Sigmoid colon (tissue), 7 donors: Measurements from ENCODE around the gene MET. TPM values are rescaled to one million over a fixed set of nuclear protein-coding genes. Genes with fewer than 3 reads are reported as not detected.

Experiments used
- DNase-seq: peaks from one replicate; pipeline ENCODE4 v3.0.0-alpha.2; 2019
- H3K27ac ChIP-seq, 4 donors: fragments of 200-600 bp; sonication (generic); one replicate each; pipeline ENCODE4 v1.5.1; 2016 to 2019; ENCODE audit warnings: mild to moderate bottlenecking in 1 of 4
- H3K27me3 ChIP-seq, 3 donors: fragments of 200-600 bp; sonication (generic); one replicate each; pipeline ENCODE4 v1.5.1; 2019; ENCODE audit warnings: mild to moderate bottlenecking in 1 of 3
- H3K36me3 ChIP-seq, 4 donors: fragments of 200-600 bp; sonication (generic); one replicate each; pipeline ENCODE4 v1.5.1; 2016 to 2019
- H3K4me1 ChIP-seq, 4 donors: fragments of 200-600 bp; sonication (generic); one replicate each; pipeline ENCODE4 v1.5.1; 2017 to 2019
- H3K4me3 ChIP-seq, 4 donors: fragments of 200-600 bp; sonication (generic); one replicate each; pipeline ENCODE4 v1.5.1; 2017 to 2019; ENCODE audit warnings: mild to moderate bottlenecking in 2 of 4, moderate library complexity in 1 of 4
- H3K9me3 ChIP-seq, 4 donors: fragments of 200-600 bp in 3 of 4; sonication (generic) in 3 of 4; one replicate each; pipeline versions ENCODE4 v1.5.1 to v1.6.1; 2013 to 2019
- CTCF ChIP-seq, 4 experiments: fragments of 450-650 bp in 3 of 4; fragments of 200-600 bp in 1 of 4; IDR thresholded peaks; one replicate each; pipeline ENCODE4 v1.5.1; 2016 to 2019; ENCODE audit warnings: antibody characterized with exemption in 4 of 4, mild to moderate bottlenecking in 3 of 4, moderate library complexity in 2 of 4
- EP300 ChIP-seq, 4 donors: sonication (generic); formaldehyde crosslinking; IDR thresholded peaks; one replicate each; pipeline ENCODE4 v1.6.1; 2017; ENCODE audit warnings: antibody characterized with exemption in 4 of 4
- POLR2A ChIP-seq, 2 donors: fragments of 450-650 bp; IDR thresholded peaks; one replicate each; pipeline ENCODE4 v1.6.1; 2016; ENCODE audit warnings: antibody characterized with exemption in 2 of 2, mild to moderate bottlenecking in 2 of 2, moderate library complexity in 2 of 2
- POLR2AphosphoS5 ChIP-seq, 4 donors: sonication (generic); formaldehyde crosslinking; IDR thresholded peaks; one replicate each; pipeline ENCODE4 v1.6.1; 2017; ENCODE audit warnings: antibody characterized with exemption in 4 of 4
- WGBS, 2 donors: extraction: QIAGEN DNeasy Blood & Tissue Kit; methylation state at CpG; one replicate each; pipeline ENCODE4 v1.1.7; 2013; 5-methylcytosine and 5-hydroxymethylcytosine counted together
- intact Hi-C: fragments of 100-400 bp; cut with DNase I; formaldehyde crosslinking; loops from one replicate; pipeline ENCODE4 v1.15.1; 2023
- polyA plus RNA-seq, 3 donors: library from polyadenylated mRNA; stranded (reverse); fragments of 200-250 nt; gene quantifications; one replicate each; pipeline ENCODE4 v1.2.3, GENCODE V29; 2013
- total RNA-seq, 4 donors: library from RNA; depleted of rRNA; stranded (reverse); fragments of >200 nt; gene quantifications; one replicate each; pipeline ENCODE4 v1.1.0, GENCODE V29; 2016
- donor health status: healthy with polysubstance abuse.
- donor health status: Bipolar disorder and iron deficiency.
- donor health status: healthy.

MET gene
- total and polyA plus RNA-seq, 7 donors: 1.2 to 21.6 (median 15.9) TPM

GRCh38 chr7:116674508-116675173 lies 2.6 kb downstream of the MET start:
- Histone ChIP-seq H3K9me3 (no peaks in the 10 kb centered on the region), H3K36me3 (no peaks in the 10 kb centered on the region), H3K4me1 (peaks cover 0 to 26% (median 10%) of the 10 kb centered on the region in 4 donors), H3K27me3 (no peaks in the 10 kb centered on the region), H3K4me3 (no peak overlapping the region), H3K27ac (no peak overlapping the region)
- intact Hi-C loops: loop anchor here (10.0 kb wide), 1 partner anchor 420 kb away; no protein-coding TSS in a partner anchor
- DNase-seq: no peak
- WGBS, 2 donors: 78 to 81% methylated on average over 7 of the region's 7 CpGs
- no peak for TF ChIP-seq POLR2A (IDR thresholded peaks at IDR 0.05)
- TF ChIP-seq CTCF (IDR thresholded peaks at IDR 0.05): no peak
- no peak for TF ChIP-seq EP300 (IDR thresholded peaks at IDR 0.05)
- no peak for TF ChIP-seq POLR2AphosphoS5 (IDR thresholded peaks at IDR 0.05)

GRCh38 chr7:116675812-116676355 lies 3.9 kb downstream of the MET start:
- H3K27me3 ChIP-seq: no peaks in the 10 kb centered on the region
- 77 to 87% methylated on average over 6 of the region's 6 CpGs for WGBS, 2 donors
- TF ChIP-seq CTCF (IDR thresholded peaks at IDR 0.05): no peak
- TF ChIP-seq POLR2A (IDR thresholded peaks at IDR 0.05): no peak
- TF ChIP-seq EP300 (IDR thresholded peaks at IDR 0.05): no peak
- no peaks in the 10 kb centered on the region for H3K9me3 ChIP-seq
- intact Hi-C loops: loop anchor here (10.0 kb wide), 1 partner anchor 421 kb away; no protein-coding TSS in a partner anchor
- no peaks in the 10 kb centered on the region for H3K36me3 ChIP-seq
- peaks cover 0 to 26% (median 10%) of the 10 kb centered on the region in 4 donors for H3K4me1 ChIP-seq
- no peak overlapping the region for H3K4me3 ChIP-seq
- DNase-seq: no peak
- no peak overlapping the region for H3K27ac ChIP-seq

DNA sequence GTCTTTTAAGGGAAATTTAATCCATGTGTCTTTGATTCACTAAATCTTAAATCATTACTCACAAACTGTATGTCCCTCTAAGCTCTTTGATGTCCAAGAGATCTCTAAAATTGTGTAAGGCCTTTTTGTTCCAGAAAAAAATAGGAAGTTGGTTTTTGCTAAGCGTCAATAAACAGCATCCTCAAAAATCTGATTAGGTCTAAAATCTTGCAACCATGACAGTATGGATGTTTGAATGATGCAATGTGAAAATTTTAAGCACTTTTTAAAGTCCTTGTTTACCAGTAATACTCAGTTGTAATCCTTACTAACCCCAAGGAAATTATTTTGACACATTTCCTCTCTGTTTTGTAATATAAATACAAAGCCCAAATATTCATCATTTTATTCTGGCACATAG lies 6.8 kb downstream of the MET start:
- Histone ChIP-seq H3K9me3 (no peaks in the 10 kb centered on the region), H3K27ac (no peak overlapping the region), H3K4me3 (no peak overlapping the region), H3K4me1 (peaks cover 0 to 3% (median 0%) of the 10 kb centered on the region in 4 donors), H3K27me3 (no peaks in the 10 kb centered on the region), H3K36me3 (no peaks in the 10 kb centered on the region)
- no peak for DNase-seq
- intact Hi-C loops: loop anchor here (10.0 kb wide), 1 partner anchor 424 kb away; no protein-coding TSS in a partner anchor
- 85% methylated on average over 1 of the region's 1 CpG for WGBS, 2 donors
- TF ChIP-seq EP300 (IDR thresholded peaks at IDR 0.05): no peak
- TF ChIP-seq CTCF (IDR thresholded peaks at IDR 0.05): no peak
- no peak for TF ChIP-seq POLR2AphosphoS5 (IDR thresholded peaks at IDR 0.05)
- no peak for TF ChIP-seq POLR2A (IDR thresholded peaks at IDR 0.05)

DNA sequence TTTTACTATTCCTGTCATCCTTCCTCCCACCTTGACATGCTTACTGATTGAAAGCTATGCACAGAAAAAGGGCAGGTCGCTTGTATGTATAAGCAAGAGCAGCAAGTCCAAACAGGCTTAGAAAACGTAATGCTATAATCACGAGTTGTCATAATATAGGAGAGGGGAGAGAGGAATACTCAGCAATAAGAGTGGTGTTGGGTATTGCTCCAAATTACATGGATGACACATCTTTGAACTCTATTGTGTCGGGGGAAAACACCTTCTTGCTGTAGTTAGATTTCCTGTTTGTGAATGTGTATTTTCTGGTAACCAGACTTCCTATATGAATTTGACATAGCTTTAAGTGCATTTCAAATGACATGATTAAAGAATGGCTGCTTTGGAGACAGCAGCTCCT lies 7.5 kb downstream of the MET start:
- H3K27me3 ChIP-seq: no peaks in the 10 kb centered on the region
- H3K4me3 ChIP-seq: no peak overlapping the region
- H3K27ac ChIP-seq: no peak overlapping the region
- intact Hi-C loops: loop anchor here (10.0 kb wide), 1 partner anchor 425 kb away; no protein-coding TSS in a partner anchor
- no peak for TF ChIP-seq EP300 (IDR thresholded peaks at IDR 0.05)
- TF ChIP-seq POLR2A (IDR thresholded peaks at IDR 0.05): no peak
- no peak for TF ChIP-seq POLR2AphosphoS5 (IDR thresholded peaks at IDR 0.05)
- no peak for TF ChIP-seq CTCF (IDR thresholded peaks at IDR 0.05)
- H3K9me3 ChIP-seq: no peaks in the 10 kb centered on the region
- DNase-seq: no peak
- WGBS, 2 donors: 79 to 90% methylated on average over 4 of the region's 4 CpGs
- H3K36me3 ChIP-seq: no peaks in the 10 kb centered on the region
- no peaks in the 10 kb centered on the region for H3K4me1 ChIP-seq
